ENCODE measurements around the gene SEC63.

DNA sequence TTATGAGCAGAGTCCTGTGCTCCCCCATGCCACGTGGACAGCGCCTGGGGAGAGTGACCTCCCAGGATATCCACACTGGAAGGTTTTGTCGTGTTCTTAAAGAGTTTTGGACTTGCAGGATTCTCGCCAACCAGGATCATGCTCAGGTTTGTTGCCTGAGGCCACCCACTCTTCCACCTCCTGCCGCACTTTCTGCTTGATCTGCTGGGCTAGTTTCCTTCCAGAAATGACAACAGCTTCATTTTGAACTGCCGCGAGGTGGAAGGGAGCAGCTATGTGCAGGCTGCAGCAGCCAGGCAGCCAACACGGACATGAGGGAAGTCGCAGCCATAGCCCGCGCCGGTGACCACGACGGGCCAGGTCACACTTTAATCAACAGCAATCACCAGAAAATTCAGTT is 27.7 kb upstream of the SEC63 start:
- TF ChIP-seq, protein P1, sequence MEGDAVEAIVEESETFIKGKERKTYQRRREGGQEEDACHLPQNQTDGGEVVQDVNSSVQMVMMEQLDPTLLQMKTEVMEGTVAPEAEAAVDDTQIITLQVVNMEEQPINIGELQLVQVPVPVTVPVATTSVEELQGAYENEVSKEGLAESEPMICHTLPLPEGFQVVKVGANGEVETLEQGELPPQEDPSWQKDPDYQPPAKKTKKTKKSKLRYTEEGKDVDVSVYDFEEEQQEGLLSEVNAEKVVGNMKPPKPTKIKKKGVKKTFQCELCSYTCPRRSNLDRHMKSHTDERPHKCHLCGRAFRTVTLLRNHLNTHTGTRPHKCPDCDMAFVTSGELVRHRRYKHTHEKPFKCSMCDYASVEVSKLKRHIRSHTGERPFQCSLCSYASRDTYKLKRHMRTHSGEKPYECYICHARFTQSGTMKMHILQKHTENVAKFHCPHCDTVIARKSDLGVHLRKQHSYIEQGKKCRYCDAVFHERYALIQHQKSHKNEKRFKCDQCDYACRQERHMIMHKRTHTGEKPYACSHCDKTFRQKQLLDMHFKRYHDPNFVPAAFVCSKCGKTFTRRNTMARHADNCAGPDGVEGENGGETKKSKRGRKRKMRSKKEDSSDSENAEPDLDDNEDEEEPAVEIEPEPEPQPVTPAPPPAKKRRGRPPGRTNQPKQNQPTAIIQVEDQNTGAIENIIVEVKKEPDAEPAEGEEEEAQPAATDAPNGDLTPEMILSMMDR (IDR thresholded peaks at IDR 0.05), result no peak
- TF ChIP-seq POLR2A (IDR thresholded peaks at IDR 0.05), result no peak

Measured in esophagus squamous epithelium (tissue), 4 donors.